ENCODE results near the gene SLCO2A1.

Gene SLCO2A1

DNA sequence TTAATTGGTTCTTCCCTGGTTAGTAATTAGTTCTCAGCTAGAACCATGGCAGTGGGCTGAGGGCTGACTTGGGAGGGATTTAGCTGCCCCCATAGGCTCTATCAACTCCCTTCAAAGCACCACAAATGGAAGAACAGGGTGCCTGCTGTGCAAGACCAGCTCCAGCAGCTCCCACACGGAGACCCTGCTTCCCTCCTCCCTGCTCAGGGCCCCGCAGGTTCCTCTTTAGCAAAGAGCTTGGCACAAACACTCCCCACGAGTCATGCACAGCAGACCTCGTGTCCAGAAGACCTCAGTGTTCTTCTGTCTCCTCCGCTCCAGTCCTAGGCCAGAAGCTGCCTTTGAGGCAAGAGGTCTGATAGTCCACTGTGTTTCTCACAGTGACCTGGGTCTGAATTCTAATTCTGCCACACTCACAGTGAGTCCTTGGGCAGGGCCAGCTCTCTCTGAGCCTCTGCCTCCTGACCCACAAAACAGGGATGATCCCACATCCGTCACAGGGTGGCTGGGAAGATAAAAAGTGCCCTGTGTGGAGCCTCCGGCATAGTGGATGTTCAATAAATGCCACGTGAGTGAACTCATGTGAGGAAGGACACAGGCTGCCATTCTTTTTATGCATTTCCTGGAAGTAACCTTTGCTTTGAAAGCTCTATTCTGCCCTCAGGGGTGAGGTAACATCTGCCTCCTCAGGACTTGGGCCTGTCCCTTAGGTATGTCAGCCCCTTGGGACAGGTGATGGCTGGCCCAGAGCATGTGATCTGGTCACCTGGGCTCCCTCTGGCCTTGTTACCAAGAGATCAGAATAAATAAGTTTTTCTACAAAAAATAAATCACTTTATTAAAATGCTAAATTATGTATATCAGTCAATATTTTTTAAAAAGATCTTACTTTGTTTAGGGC, 141.7 kb downstream of the SLCO2A1 start:
- no peaks in the 10 kb centered on the region for H3K36me3 Mint-ChIP-seq (ENCODE audit: low read depth)
- no peak overlapping the region for H3K4me3 Mint-ChIP-seq
- DNase-seq = no peak
- no peak overlapping the region for H3K27ac Mint-ChIP-seq
- H3K4me1 Mint-ChIP-seq (ENCODE audit: low read depth) = no peaks in the 10 kb centered on the region
- peaks cover 36% of the 10 kb centered on the region for H3K27me3 Mint-ChIP-seq
- H3K9me3 Mint-ChIP-seq = no peaks in the 10 kb centered on the region

DNA sequence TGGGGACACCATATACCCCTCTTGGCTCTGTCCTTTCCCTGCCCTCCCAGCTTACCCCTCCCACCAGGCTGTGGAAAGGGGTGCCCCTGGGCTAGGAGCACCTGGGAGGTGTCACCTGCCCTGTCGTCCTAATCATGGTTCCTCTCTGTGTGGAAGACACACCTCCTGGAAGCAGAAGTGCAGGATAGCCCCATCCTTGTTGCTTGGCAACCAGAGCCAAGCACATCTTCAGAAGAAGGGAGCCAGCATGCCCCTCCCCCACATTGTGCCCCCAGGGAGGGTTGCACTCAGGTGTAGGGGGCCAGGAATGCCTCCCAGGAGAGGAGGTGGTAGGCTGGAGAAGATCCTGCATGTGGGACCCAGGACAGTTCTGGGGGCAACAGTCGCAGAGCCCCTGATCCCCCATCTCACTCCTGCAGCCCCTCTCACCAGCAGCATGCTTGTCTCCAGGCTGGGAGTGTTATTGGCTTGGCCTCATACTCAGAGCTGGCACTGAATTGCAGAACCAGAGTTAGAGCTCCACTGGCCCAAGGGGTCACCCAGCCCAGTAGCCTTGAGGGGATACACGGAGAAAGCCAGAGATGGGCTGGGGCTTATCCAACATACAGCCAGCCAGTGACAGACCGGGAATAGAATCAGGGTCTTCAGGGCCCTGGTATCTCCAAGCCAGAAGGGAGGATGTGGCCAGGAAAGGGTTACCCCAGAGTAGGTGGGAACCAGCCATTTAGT, 142.5 kb downstream of the SLCO2A1 start:
- Mint-ChIP-seq H3K9me3 (no peaks in the 10 kb centered on the region), H3K4me1 (ENCODE audit: low read depth) (peaks cover 3% of the 10 kb centered on the region), H3K27ac (no peak overlapping the region), H3K36me3 (ENCODE audit: low read depth) (no peaks in the 10 kb centered on the region), H3K27me3 (peaks cover 29% of the 10 kb centered on the region), H3K4me3 (no peak overlapping the region)
- no peak for DNase-seq

DNA sequence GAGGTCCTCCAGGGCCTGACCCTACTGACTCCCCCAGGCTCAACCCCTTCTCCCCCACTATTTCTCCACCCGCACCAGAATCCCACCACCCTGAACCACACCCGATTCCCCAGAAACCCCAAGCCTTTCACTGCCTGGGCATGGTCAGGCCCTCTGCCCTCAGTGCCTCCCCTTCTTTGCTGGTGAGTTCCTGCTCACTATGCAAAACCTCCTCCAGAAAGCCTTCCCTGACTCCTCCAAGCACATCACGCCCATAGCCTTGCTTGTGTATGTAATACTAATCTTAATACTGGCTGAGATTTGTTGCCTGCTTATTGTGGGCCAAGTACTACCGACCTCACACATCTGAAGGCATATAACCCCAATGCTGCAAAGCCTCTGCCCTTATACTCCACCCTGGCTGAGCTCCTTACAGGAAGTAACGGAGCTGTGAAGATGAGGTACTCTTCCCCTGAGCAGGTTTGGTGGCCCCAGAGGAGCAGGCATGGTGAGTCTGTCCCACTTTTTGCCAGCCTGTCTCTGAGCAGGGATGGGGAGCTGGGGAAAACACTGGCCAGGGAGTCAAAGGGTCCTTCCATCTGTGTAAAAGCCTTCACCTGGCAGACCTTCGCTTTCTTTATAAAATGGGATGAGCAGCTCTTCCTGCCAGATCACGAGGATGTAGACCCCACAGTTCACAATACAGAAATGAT, 143.5 kb downstream of the SLCO2A1 start:
- Mint-ChIP-seq H3K36me3 (ENCODE audit: low read depth) (no peaks in the 10 kb centered on the region), H3K27me3 (peaks cover 21% of the 10 kb centered on the region), H3K27ac (no peak overlapping the region), H3K9me3 (no peaks in the 10 kb centered on the region), H3K4me3 (no peak overlapping the region), H3K4me1 (ENCODE audit: low read depth) (peaks cover 10% of the 10 kb centered on the region)
- no peak for DNase-seq

DNA sequence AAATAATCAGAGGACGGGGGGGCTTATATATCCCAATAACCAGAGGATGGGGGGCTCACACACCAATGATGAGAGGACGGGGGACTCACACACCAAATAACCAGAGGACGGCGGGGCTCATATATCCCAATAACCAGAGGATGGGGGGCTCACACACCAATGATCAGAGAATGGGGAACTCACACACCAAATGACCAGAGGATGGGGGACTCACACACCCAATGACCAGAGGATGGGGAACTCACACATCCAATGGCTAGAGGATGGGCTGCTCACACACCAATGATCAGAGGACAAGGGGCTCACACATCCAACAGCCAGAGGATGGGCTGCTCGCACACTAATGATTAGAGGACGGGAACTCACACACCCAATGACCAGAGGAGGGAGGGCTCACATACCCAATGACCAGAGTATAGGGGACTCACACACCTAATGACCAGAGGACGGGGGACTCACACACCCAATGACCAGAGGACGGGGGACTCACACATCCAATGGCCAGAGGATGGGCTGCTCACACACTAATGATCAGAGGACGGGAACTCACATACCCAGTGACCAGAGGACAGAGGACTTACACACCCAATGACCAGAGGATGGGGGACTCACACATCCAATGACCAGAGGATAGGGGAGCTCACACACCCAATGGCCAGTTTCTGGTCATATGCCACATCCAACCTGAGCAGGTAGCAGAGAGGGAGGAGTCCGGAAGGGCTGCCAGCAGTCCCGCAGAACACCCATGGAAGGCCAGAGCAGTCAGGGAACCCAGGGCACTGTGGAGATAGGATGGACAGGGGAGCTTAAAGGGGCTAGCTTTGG, 144.6 kb downstream of the SLCO2A1 start:
- no peak overlapping the region for H3K4me3 Mint-ChIP-seq
- H3K4me1 Mint-ChIP-seq (ENCODE audit: low read depth) = peaks cover 10% of the 10 kb centered on the region
- H3K9me3 Mint-ChIP-seq = no peaks in the 10 kb centered on the region
- no peak overlapping the region for H3K27ac Mint-ChIP-seq
- H3K36me3 Mint-ChIP-seq (ENCODE audit: low read depth) = no peaks in the 10 kb centered on the region
- no peak for DNase-seq
- peaks cover 17% of the 10 kb centered on the region for H3K27me3 Mint-ChIP-seq

DNA sequence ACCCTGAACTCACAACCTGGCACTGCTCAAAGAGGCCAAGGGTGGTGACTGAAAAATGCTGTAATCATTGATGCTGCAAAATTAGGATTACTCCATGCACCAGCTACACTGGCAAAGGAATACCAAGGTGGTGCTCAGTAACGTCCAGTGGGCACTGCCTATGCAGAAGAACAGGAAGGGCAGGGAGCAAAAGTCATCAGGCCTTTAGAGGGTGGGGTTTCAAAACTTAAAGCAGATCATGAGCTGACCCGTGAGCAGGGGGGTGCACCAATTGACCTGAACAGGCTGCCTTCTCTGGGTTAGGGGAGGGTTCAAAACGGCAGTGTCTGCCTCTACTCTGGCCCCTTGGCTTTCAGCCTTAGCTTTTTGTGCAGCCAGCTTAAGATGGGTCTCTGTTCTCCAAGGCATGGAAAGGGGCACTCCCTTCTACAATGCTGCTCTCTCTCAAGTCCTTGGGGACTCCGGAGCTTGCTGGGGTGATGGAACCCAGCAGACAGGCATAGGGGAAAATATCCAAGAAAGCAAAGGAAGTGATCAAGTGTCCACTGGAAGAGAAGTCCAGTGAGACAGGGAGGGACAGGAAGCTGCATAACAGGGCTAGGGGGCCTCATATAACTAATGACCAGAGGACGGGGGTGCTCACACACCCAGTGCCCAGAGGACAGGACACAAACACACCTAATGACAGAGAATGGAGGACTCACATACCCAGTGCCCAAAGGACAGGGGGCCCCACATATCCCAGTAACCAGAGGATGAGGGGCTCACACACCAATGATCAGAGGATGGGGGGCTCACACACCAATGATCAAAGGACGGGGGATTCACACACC, 145.5 kb downstream of the SLCO2A1 start:
- Mint-ChIP-seq H3K27ac (no peak overlapping the region), H3K27me3 (peaks cover 17% of the 10 kb centered on the region)

DNA sequence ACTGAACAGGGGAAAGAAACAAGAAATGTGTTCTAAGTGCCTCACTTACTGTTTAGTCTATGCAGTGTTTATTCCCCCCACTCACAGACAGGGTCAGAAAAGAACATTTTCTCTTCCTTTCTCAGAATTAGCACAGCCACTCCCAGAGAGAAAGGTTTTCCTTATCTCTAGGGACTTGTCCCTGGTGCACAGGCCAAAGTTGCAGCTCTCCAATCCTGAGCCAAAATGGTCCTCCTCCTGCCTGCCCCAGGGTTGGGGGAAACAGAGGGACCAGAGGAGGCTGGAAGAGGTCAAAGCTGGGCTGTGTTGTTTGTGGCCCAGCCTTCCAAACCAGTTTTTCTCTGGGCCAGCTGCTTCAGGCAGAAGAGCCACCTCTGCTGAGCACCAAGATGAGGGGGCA, 146.1 kb downstream of the SLCO2A1 start:
- Mint-ChIP-seq H3K4me1 (ENCODE audit: low read depth) (peaks cover 10% of the 10 kb centered on the region), H3K4me3 (no peak overlapping the region), H3K27ac (no peak overlapping the region), H3K27me3 (peaks cover 13% of the 10 kb centered on the region), H3K36me3 (ENCODE audit: low read depth) (no peaks in the 10 kb centered on the region), H3K9me3 (peaks cover 4% of the 10 kb centered on the region)
- no peak for DNase-seq

More for the DNA sequence above, 145.5 kb downstream of the SLCO2A1 start:
- H3K4me1 Mint-ChIP-seq (ENCODE audit: low read depth) = peaks cover 10% of the 10 kb centered on the region
- no peak overlapping the region for H3K4me3 Mint-ChIP-seq
- no peak for DNase-seq
- H3K9me3 Mint-ChIP-seq = no peaks in the 10 kb centered on the region
- no peaks in the 10 kb centered on the region for H3K36me3 Mint-ChIP-seq (ENCODE audit: low read depth)

DNA sequence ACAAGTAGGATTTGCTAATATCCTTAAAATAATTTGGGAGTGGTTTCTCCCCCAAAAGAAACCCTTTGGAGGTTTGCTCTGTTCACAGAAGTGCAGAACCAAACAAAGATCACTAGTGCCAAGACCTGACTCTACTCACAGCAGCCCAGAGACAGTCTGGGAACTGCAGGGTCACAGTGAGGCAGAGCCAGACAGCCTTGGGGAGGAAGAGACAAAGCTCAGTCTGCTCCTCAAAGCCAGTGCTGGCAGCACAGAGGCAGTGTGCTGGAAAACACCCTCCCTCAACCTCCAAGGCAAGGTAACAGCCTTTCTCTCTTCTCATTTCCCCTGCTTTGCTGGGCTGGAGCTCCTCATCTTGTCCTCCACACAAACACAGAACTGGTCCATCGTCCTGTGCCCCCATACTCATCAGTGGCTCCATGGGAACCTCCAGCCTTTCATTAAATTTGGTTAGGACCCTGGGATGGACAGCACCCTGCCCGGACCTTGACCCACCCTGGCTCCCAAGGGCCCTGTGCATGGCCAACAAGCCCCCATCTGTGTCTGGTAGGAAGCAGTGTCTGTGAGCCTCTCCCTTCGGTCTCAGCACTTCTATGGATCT, 146.6 kb downstream of the SLCO2A1 start:
- H3K9me3 Mint-ChIP-seq = peaks cover 9% of the 10 kb centered on the region
- no peak overlapping the region for H3K4me3 Mint-ChIP-seq
- H3K4me1 Mint-ChIP-seq (ENCODE audit: low read depth) = peaks cover 10% of the 10 kb centered on the region
- H3K36me3 Mint-ChIP-seq (ENCODE audit: low read depth) = no peaks in the 10 kb centered on the region
- DNase-seq = no peak
- no peak overlapping the region for H3K27ac Mint-ChIP-seq
- peaks cover 13% of the 10 kb centered on the region for H3K27me3 Mint-ChIP-seq

- DNase-seq = no peak
- H3K4me3 Mint-ChIP-seq = no peak overlapping the region
- H3K4me1 Mint-ChIP-seq (ENCODE audit: low read depth) = peaks cover 10% of the 10 kb centered on the region
- H3K27me3 Mint-ChIP-seq = peaks cover 13% of the 10 kb centered on the region
- peaks cover 12% of the 10 kb centered on the region for H3K9me3 Mint-ChIP-seq
- no peak overlapping the region for H3K27ac Mint-ChIP-seq
- no peaks in the 10 kb centered on the region for H3K36me3 Mint-ChIP-seq (ENCODE audit: low read depth)
Measured at GRCh38 chr3:133881939-133882825, 147.5 kb downstream of the SLCO2A1 start.

GRCh38 chr3:133881492-133881891, 148.2 kb downstream of the SLCO2A1 start:
- Mint-ChIP-seq H3K4me3 (no peak overlapping the region), H3K36me3 (ENCODE audit: low read depth) (no peaks in the 10 kb centered on the region)

GRCh38 chr3:133880886-133881455, 148.8 kb downstream of the SLCO2A1 start:
- peaks cover 10% of the 10 kb centered on the region for H3K4me1 Mint-ChIP-seq (ENCODE audit: low read depth)
- no peak overlapping the region for H3K4me3 Mint-ChIP-seq
- peaks cover 12% of the 10 kb centered on the region for H3K9me3 Mint-ChIP-seq
- no peaks in the 10 kb centered on the region for H3K36me3 Mint-ChIP-seq (ENCODE audit: low read depth)
- H3K27ac Mint-ChIP-seq = no peak overlapping the region
- DNase-seq = no peak
- H3K27me3 Mint-ChIP-seq = peaks cover 13% of the 10 kb centered on the region

More at GRCh38 chr3:133881492-133881891, 148.2 kb downstream of the SLCO2A1 start:
- Mint-ChIP-seq H3K9me3 (peaks cover 12% of the 10 kb centered on the region), H3K27me3 (peaks cover 13% of the 10 kb centered on the region), H3K27ac (no peak overlapping the region), H3K4me1 (ENCODE audit: low read depth) (peaks cover 10% of the 10 kb centered on the region)
- no peak for DNase-seq

DNA sequence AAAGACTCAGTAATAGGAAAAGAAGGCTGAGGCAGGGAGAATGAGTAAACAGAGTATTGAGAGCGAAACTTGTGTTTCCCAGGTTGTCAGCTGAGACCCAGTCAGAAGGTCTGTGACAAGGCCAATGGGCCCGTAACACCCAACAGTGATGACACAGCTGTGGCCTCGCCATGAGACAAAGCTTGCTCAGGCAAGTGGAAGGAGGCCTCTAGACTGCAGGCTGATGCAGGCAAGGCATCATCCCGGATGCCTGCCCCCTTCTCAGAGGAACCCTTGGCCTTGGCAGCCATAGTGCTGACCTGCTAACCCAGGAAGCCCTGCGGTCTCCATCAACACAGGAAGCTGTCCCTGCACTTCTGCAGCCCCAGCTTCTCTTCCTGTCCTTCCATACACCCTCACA, 149.4 kb downstream of the SLCO2A1 start:
- Mint-ChIP-seq H3K27me3 (peaks cover 14% of the 10 kb centered on the region), H3K27ac (peak overlapping the region; percentile 27), H3K4me3 (no peak overlapping the region), H3K4me1 (ENCODE audit: low read depth) (peaks cover 10% of the 10 kb centered on the region), H3K36me3 (ENCODE audit: low read depth) (no peaks in the 10 kb centered on the region), H3K9me3 (peaks cover 12% of the 10 kb centered on the region)
- no peak for DNase-seq

- no peak for DNase-seq
- H3K4me1 Mint-ChIP-seq (ENCODE audit: low read depth) = peaks cover 10% of the 10 kb centered on the region
- peaks cover 12% of the 10 kb centered on the region for H3K9me3 Mint-ChIP-seq
- peaks cover 9% of the 10 kb centered on the region for H3K27me3 Mint-ChIP-seq
- H3K4me3 Mint-ChIP-seq = no peak overlapping the region
- no peak overlapping the region for H3K27ac Mint-ChIP-seq
- no peaks in the 10 kb centered on the region for H3K36me3 Mint-ChIP-seq (ENCODE audit: low read depth)
Measured at GRCh38 chr3:133878518-133878917, 151.2 kb downstream of the SLCO2A1 start.
